ENCODE measurements around the gene ZNF639.

The ZNF639 gene

GRCh38 chr3:179322286-179323196 lies at the start of gene ZNF639 (continued):
- TF ChIP-seq ZNF777 (tag by site-specific recombination; IDR thresholded peaks at IDR 0.05; ENCODE audit: borderline replicate concordance) (peak; percentile 79; the same call in 1 of the 2 replicates), ZNF530 (tag by site-specific recombination; IDR thresholded peaks at IDR 0.05; ENCODE audit: low read depth) (no peak), ZNF248 (tag by site-specific recombination; IDR thresholded peaks at IDR 0.05) (no peak), ZNF585B (tag by site-specific recombination; IDR thresholded peaks at IDR 0.05) (no peak), ZNF423 (tag by site-specific recombination; IDR thresholded peaks at IDR 0.05) (peak; percentile 84; the same call in 1 of the 2 replicates), ZNF239 (tag by site-specific recombination; IDR thresholded peaks at IDR 0.05) (no peak), ZNF843 (tag by site-specific recombination; IDR thresholded peaks at IDR 0.05) (no peak), ZBTB17 (tag by site-specific recombination; IDR thresholded peaks at IDR 0.05) (peak; percentile 42; the same call in 1 of the 2 replicates), IKZF3 (tag by site-specific recombination; IDR thresholded peaks at IDR 0.05) (peak; percentile 95), ZNF48 (tag by site-specific recombination; IDR thresholded peaks at IDR 0.05) (no peak), ZNF677 (tag by site-specific recombination; IDR thresholded peaks at IDR 0.05) (no peak), ZNF561 (tag by site-specific recombination; IDR thresholded peaks at IDR 0.05; ENCODE audit: borderline replicate concordance) (peak; percentile 51; the same call in 1 of the 2 replicates), OSR2 (tag by site-specific recombination; IDR thresholded peaks at IDR 0.05) (no peak), ZBTB44 (tag by site-specific recombination; IDR thresholded peaks at IDR 0.05) (peak; percentile 31; the same call in 1 of the 2 replicates), ZFHX2 (tag by site-specific recombination; conservative IDR thresholded peaks at IDR 0.05) (peak; percentile 85), ZNF660 (tag by site-specific recombination; IDR thresholded peaks at IDR 0.05) (peak; percentile 86), ZNF610 (tag by site-specific recombination; IDR thresholded peaks at IDR 0.05; ENCODE audit: borderline replicate concordance) (no peak), ZNF2 (tag by site-specific recombination; IDR thresholded peaks at IDR 0.05) (peak; percentile 37; the same call in 1 of the 2 replicates), ZNF140 (tag by site-specific recombination; IDR thresholded peaks at IDR 0.05) (no peak), ZSCAN16 (tag by site-specific recombination; IDR thresholded peaks at IDR 0.05) (no peak), ZNF600 (tag by site-specific recombination; IDR thresholded peaks at IDR 0.05) (no peak), EGR2 (tag by site-specific recombination; IDR thresholded peaks at IDR 0.05; ENCODE audit: low read depth) (peak; percentile 83), ZFP41 (tag by site-specific recombination; IDR thresholded peaks at IDR 0.05; ENCODE audit: borderline replicate concordance) (no peak), ZNF223 (tag by site-specific recombination; IDR thresholded peaks at IDR 0.05) (no peak), CTCF (tag by site-specific recombination; IDR thresholded peaks at IDR 0.05) (peak; percentile 54; the same call in 1 of the 2 replicates), TRIM28 (IDR thresholded peaks at IDR 0.05; ENCODE audit: borderline replicate concordance, low read length) (peak; percentile 50; the same call in 1 of the 2 replicates)
- TF ChIP-seq, protein P1, sequence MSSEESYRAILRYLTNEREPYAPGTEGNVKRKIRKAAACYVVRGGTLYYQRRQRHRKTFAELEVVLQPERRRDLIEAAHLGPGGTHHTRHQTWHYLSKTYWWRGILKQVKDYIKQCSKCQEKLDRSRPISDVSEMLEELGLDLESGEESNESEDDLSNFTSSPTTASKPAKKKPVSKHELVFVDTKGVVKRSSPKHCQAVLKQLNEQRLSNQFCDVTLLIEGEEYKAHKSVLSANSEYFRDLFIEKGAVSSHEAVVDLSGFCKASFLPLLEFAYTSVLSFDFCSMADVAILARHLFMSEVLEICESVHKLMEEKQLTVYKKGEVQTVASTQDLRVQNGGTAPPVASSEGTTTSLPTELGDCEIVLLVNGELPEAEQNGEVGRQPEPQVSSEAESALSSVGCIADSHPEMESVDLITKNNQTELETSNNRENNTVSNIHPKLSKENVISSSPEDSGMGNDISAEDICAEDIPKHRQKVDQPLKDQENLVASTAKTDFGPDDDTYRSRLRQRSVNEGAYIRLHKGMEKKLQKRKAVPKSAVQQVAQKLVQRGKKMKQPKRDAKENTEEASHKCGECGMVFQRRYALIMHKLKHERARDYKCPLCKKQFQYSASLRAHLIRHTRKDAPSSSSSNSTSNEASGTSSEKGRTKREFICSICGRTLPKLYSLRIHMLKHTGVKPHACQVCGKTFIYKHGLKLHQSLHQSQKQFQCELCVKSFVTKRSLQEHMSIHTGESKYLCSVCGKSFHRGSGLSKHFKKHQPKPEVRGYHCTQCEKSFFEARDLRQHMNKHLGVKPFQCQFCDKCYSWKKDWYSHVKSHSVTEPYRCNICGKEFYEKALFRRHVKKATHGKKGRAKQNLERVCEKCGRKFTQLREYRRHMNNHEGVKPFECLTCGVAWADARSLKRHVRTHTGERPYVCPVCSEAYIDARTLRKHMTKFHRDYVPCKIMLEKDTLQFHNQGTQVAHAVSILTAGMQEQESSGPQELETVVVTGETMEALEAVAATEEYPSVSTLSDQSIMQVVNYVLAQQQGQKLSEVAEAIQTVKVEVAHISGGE (tag by site-specific recombination; conservative IDR thresholded peaks at IDR 0.05; ENCODE audit: low read depth): no peak
- TF ChIP-seq, protein P2, sequence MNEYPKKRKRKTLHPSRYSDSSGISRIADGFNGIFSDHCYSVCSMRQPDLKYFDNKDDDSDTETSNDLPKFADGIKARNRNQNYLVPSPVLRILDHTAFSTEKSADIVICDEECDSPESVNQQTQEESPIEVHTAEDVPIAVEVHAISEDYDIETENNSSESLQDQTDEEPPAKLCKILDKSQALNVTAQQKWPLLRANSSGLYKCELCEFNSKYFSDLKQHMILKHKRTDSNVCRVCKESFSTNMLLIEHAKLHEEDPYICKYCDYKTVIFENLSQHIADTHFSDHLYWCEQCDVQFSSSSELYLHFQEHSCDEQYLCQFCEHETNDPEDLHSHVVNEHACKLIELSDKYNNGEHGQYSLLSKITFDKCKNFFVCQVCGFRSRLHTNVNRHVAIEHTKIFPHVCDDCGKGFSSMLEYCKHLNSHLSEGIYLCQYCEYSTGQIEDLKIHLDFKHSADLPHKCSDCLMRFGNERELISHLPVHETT (tag by site-specific recombination; IDR thresholded peaks at IDR 0.05): no peak
- TF ChIP-seq, protein P3, sequence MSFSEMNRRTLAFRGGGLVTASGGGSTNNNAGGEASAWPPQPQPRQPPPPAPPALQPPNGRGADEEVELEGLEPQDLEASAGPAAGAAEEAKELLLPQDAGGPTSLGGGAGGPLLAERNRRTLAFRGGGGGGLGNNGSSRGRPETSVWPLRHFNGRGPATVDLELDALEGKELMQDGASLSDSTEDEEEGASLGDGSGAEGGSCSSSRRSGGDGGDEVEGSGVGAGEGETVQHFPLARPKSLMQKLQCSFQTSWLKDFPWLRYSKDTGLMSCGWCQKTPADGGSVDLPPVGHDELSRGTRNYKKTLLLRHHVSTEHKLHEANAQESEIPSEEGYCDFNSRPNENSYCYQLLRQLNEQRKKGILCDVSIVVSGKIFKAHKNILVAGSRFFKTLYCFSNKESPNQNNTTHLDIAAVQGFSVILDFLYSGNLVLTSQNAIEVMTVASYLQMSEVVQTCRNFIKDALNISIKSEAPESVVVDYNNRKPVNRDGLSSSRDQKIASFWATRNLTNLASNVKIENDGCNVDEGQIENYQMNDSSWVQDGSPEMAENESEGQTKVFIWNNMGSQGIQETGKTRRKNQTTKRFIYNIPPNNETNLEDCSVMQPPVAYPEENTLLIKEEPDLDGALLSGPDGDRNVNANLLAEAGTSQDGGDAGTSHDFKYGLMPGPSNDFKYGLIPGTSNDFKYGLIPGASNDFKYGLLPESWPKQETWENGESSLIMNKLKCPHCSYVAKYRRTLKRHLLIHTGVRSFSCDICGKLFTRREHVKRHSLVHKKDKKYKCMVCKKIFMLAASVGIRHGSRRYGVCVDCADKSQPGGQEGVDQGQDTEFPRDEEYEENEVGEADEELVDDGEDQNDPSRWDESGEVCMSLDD (tag by site-specific recombination; IDR thresholded peaks at IDR 0.05): no peak

All from HEK293 (cell line).